Measurements from ENCODE around the gene ZNF689. TPM values are rescaled to one million over a fixed set of nuclear protein-coding genes. Genes with fewer than 3 reads are reported as not detected.

ZNF689 gene
- total and polyA plus RNA-seq, 2 of the 13 experiments (the other 11 are each of a cell fraction or from before 2014, with no cell fraction given) = 9.7 to 19.5 TPM

GRCh38 chr16:30571445-30572322 lies 38.5 kb downstream of the ZNF689 start, which contains the start of gene ZNF688 (continued):
- TF ChIP-seq BHLHE40 (IDR thresholded peaks at IDR 0.05; ENCODE audit: low read length) (no peak; the same call in 1 of the 2 replicates), ZSCAN25 (CRISPR knock-in tag; IDR thresholded peaks at IDR 0.05) (peak; percentile 54; the same call in 1 of the 2 replicates), BRF2 (CRISPR knock-in tag; IDR thresholded peaks at IDR 0.05) (no peak; the same call in 1 of the 2 replicates), PAF1 (CRISPR knock-in tag; IDR thresholded peaks at IDR 0.05) (no peak), CEBPB (IDR thresholded peaks at IDR 0.05; ENCODE audit: borderline replicate concordance, low read depth, low read length) (no peak), ELF3 (CRISPR knock-in tag; IDR thresholded peaks at IDR 0.05) (peak; percentile 82), ZNF329 (CRISPR knock-in tag; IDR thresholded peaks at IDR 0.05; ENCODE audit: low read depth) (peak; percentile 80; the same call in 1 of the 2 replicates), ZNF430 (CRISPR knock-in tag; IDR thresholded peaks at IDR 0.05) (peak; percentile 73; the same call in 1 of the 2 replicates), STAT5B (CRISPR knock-in tag; IDR thresholded peaks at IDR 0.05) (no peak), CREBL2 (CRISPR knock-in tag; IDR thresholded peaks at IDR 0.05; ENCODE audit: borderline replicate concordance) (no peak), ZNF18 (CRISPR knock-in tag; IDR thresholded peaks at IDR 0.05; ENCODE audit: insufficient replicate concordance) (no peak), AKNA (CRISPR knock-in tag; IDR thresholded peaks at IDR 0.05; ENCODE audit: borderline replicate concordance) (no peak), ZNF724P (CRISPR knock-in tag; IDR thresholded peaks at IDR 0.05; ENCODE audit: borderline replicate concordance) (peak; percentile 45; the same call in 1 of the 2 replicates), HNRNPK (IDR thresholded peaks at IDR 0.05; ENCODE audit: low read depth, low read length, poor library complexity, severe bottlenecking) (peak; percentile 43), ZNF598 (CRISPR knock-in tag; IDR thresholded peaks at IDR 0.05; ENCODE audit: borderline replicate concordance) (no peak), PHF20 (CRISPR knock-in tag; IDR thresholded peaks at IDR 0.05) (peak; percentile 71), SIN3A (IDR thresholded peaks at IDR 0.05; ENCODE audit: borderline replicate concordance, low read depth, low read length) (peak; percentile 100), PBX2 (CRISPR knock-in tag; IDR thresholded peaks at IDR 0.05) (no peak), NCOR1 (IDR thresholded peaks at IDR 0.05; ENCODE audit: borderline replicate concordance, low read length) (no peak)

All from HepG2 (cell line).